Measurements from ENCODE around the gene STRIP1.
A peak's percentile ranks its signal among the peaks of the same experiment; 100 is the strongest.
"Not testable (repeated sequence)": the region's sequence is repeated elsewhere in the genome, so short reads cannot be mapped to it uniquely, and the experiment has no call there.

Gene STRIP1

DNA sequence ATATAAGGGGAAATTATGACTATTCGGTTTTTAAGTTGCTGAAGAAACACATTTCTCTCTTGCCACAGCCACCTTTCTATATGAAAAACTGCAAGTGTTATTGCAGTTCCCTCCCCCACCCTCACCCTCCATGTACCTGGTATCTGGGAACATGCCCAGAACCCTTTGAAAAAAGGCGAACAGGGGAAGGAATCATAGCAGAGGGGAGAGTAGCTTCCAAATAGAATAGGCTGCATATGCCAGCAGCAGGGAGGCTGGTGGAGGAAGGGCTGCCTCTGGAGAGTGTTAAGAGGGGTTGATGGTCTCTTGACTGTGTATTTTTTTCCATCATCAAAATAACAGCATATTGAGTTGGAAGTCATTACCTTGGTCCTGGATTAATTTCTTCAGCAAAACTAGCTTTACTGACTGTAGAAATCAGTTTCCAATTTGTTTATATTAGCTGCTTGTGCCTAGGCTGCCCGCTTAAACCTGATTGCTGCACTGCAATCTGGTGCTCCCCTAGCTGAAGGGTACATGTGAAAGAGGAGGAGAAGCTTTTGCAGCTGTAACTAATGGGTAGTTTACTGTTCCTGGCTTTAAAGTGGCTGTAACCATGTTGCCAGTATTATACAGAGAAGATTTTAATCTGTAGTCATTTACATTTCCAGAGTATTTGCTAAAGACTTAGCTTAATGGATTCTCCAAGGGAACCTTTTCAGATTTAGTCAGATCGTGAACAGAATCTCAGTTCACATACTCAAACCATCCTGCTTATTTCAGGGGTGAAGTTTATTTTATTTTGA is 27.2 kb upstream of the STRIP1 start:
- intact Hi-C loops (cut with DNase I), result no loop called here
- no peak for DNase-seq

GRCh38 chr1:110008971-110009565 is 25.4 kb upstream of the STRIP1 start:
- intact Hi-C loops (cut with DNase I), result no loop called here
- no peak for DNase-seq

- intact Hi-C loops (cut with DNase I), result no loop called here
- DNase-seq, result no peak
These were observed 22.8 kb upstream of the STRIP1 start for GRCh38 chr1:110011527-110012041.

- intact Hi-C loops (cut with DNase I), result no loop called here
- DNase-seq, result no peak
These were observed 22.2 kb upstream of the STRIP1 start for GRCh38 chr1:110012100-110012780.

- intact Hi-C loops (cut with DNase I), result no loop called here
- DNase-seq, result no peak
These were observed 16.6 kb upstream of the STRIP1 start for GRCh38 chr1:110017792-110018191.

- intact Hi-C loops (cut with DNase I), result no loop called here
These were observed 16.0 kb upstream of the STRIP1 start for GRCh38 chr1:110018396-110018795.

GRCh38 chr1:110019770-110020169 is 14.7 kb upstream of the STRIP1 start:
- intact Hi-C loops (cut with DNase I), result no loop called here

More at GRCh38 chr1:110018396-110018795, 16.0 kb upstream of the STRIP1 start:
- no peak for DNase-seq

DNA sequence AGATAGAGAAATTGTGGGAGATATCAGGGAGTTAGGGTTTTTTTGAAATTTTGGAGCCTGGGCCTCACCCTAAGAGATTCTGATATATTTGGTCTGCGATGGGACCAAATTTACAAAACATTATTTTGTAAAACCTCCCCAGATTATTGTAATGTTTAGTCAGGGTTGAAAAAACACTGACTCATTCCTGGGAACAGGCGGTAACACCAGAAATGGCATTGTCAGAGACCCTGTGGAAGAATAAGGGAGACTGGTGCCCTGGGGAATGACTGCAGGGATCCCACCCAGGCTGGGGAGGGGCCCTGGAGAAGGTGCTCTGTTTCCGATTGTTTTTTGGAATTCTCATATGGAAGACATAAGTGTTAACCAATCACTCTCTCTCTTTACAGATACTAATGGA is 13.1 kb upstream of the STRIP1 start:
- intact Hi-C loops (cut with DNase I), result no loop called here

More at GRCh38 chr1:110019770-110020169, 14.7 kb upstream of the STRIP1 start:
- no peak for DNase-seq

GRCh38 chr1:110024613-110025012 is 9.8 kb upstream of the STRIP1 start:
- intact Hi-C loops (cut with DNase I), result no loop called here
- no peak for DNase-seq

More for the DNA sequence above, 13.1 kb upstream of the STRIP1 start:
- DNase-seq, result no peak

DNA sequence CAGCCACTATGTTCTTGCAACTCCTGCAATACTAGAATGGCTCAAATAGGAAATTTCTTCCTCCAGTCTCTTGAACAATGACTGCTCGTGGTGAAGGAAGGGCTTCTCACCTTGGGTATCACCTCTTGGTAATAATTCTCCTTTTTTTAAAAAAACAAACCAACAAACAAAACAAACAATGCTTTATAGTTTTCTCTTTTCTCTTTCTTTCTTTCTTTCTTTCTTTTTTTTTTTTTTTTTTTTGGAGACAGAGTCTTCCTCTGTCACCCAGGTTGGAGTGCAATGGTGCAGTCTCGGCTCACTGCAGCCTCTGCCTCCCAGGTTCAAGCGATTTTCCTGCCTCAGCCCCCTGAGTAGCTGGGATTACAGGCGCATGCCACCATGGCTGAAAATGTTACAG is 3.7 kb upstream of the STRIP1 start:
- DNase-seq; intact Hi-C loops (cut with DNase I): not testable (repeated sequence)

GRCh38 chr1:110032327-110032726 is 2.1 kb upstream of the STRIP1 start:
- intact Hi-C loops (cut with DNase I), result no loop called here
- DNase-seq, result no peak

GRCh38 chr1:110033421-110033820 is 1.0 kb upstream of the STRIP1 start:
- DNase-seq, result no peak
- intact Hi-C loops (cut with DNase I), result no loop called here

GRCh38 chr1:110034040-110034450 is 379 bp upstream of the STRIP1 start:
- intact Hi-C loops (cut with DNase I), result loop anchor here (2.0 kb wide), 1 partner anchor 305 kb away; the partner anchor contains the start of gene RBM15
- no peak for DNase-seq

- DNase-seq, result no peak
- intact Hi-C loops (cut with DNase I), result loop anchor here (2.0 kb wide), 1 partner anchor 304 kb away; the partner anchor contains the start of gene RBM15
These were observed 870 bp downstream of the STRIP1 start for GRCh38 chr1:110035236-110035752.

DNA sequence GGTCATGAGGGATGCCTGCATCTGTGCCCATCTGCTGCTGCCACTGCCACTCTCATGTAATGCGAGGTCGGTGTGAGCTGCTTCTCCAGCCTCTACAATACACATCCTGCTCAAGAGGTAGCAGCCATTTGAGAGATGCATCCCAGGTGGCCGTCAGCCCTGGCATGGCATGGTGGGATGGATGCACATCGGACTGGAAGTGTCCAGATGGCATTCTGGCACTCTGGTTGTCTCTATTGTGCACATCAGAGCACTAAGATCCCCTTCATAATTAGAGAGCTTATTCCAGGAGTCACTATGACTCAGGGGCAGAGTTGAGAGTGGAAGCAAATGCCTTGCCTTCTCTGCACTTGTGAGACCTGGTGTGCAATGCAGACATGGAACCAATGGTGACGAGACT is 3.8 kb downstream of the STRIP1 start:
- intact Hi-C loops (cut with DNase I), result no loop called here
- DNase-seq, result peak in 2 of 10 donors; percentile 16 to 18

GRCh38 chr1:110039641-110040040 is 5.2 kb downstream of the STRIP1 start:
- intact Hi-C loops (cut with DNase I), result no loop called here
- DNase-seq, result peak in 2 of 10 donors; percentile 52 to 66

DNA sequence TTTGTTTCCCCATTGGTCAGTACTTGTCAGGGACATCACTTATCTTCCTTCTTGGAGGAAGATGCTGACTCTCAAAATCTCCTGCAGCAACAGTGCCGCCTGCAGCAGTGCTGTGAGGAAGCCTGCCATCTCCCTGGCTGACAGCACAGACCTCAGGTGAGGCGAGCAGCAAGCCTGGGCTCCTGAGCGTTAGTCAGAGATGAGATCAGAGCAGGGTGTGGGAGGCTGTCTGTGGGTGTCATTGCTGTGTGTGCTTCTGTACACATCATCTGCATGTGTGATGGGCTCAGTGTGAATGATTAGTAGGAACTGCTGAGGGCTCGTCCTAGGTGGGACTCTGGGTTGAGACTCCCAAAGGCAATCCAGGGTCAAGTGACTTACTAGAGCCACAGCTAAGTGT is 6.1 kb downstream of the STRIP1 start:
- peak in 2 of 10 donors; percentile 79 to 88 for DNase-seq
- intact Hi-C loops (cut with DNase I), result no loop called here

DNA sequence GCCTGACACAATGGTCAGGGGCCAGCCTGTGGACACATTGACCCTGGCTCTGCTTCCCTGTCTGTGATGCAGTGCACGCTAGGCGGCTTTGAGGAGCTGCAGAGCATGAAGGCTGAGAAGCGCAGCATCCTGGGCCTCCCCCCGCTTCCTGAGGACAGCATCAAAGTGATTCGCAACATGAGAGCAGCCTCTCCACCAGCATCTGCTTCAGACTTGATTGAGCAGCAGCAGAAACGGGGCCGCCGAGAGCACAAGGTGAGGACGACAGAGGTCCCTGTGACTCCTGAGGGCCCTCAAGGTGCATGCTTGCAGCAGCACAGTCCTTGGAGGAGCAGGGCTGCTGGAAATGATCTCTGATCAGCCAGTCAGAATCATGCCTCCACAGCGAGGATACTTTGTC is 8.6 kb downstream of the STRIP1 start:
- DNase-seq, result peak in 2 of 10 donors; percentile 34 to 50
- intact Hi-C loops (cut with DNase I), result no loop called here

DNA sequence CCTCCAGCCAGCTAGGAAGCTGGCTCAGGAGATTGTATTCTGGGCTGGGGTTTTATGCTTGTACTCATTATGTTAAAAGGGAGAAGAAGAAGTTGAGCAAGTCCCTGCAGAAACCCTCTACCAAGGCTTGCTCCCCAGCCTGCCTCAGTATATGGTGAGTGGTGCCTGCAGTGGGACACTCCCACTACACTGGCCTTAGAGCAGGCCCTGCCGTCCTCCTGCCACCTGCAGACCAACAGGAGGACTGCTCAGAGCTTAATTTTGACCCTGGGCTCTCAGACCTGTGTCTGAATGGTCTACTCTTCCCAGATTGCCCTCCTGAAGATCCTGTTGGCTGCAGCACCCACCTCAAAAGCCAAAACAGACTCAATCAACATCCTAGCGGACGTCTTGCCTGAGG is 13.0 kb downstream of the STRIP1 start:
- intact Hi-C loops (cut with DNase I), result no loop called here

GRCh38 chr1:110048240-110048639 is 13.8 kb downstream of the STRIP1 start:
- DNase-seq, result peak in 2 of 10 donors; percentile 34 to 63
- intact Hi-C loops (cut with DNase I), result no loop called here

More for the DNA sequence above, 13.0 kb downstream of the STRIP1 start:
- peak in 2 of 10 donors; percentile 33 to 49 for DNase-seq
